SU-DHL-6 (cell line): ENCODE measurements around the gene CENATAC.
"Not testable (repeated sequence)": the region's sequence is repeated elsewhere in the genome, so short reads cannot be mapped to it uniquely, and the experiment has no call there.

Experiments used
- H2AFZ ChIP-seq: fragments of 200-600 bp; sonication (generic); 2 replicates; pipeline ENCODE4 v1.6.1; 2014; ENCODE audit warnings: low read depth, mild to moderate bottlenecking, moderate library complexity, mixed read lengths, antibody characterized with exemption, low read length; ENCODE audit not compliant: severe bottlenecking
- H3F3A ChIP-seq: fragments of 200-600 bp; shearing (Covaris generic); 2 replicates; pipeline ENCODE4 v1.6.0; 2016; ENCODE audit warnings: antibody characterized with exemption, mild to moderate bottlenecking; ENCODE audit not compliant: insufficient read depth
- H3K27ac ChIP-seq: fragments of 200-600 bp; sonication (generic); 2 replicates; pipeline ENCODE4 v1.5.1; 2016; ENCODE audit warnings: low read depth, mild to moderate bottlenecking, low read length, moderate library complexity, mixed read lengths
- H3K27me3 ChIP-seq: fragments of 200-600 bp; sonication (generic), shearing (Covaris generic); 2 replicates; pipeline ENCODE4 v1.6.0; 2014; ENCODE audit warnings: mild to moderate bottlenecking, low read length
- H3K36me3 ChIP-seq: fragments of 200-600 bp; sonication (generic); 2 replicates; pipeline ENCODE4 v1.6.1; 2014; ENCODE audit warnings: mild to moderate bottlenecking, low read length, mixed read lengths
- H3K4me2 ChIP-seq: fragments of 300-600, 200-600 bp; shearing (Covaris generic), sonication (generic); 2 replicates; pipeline ENCODE4 v1.6.0; 2014; ENCODE audit warnings: low read length, low read depth, mild to moderate bottlenecking; ENCODE audit not compliant: poor library complexity, severe bottlenecking
- H3K4me3 ChIP-seq: fragments of 200-600 bp; sonication (generic); 2 replicates; pipeline ENCODE4 v1.5.1; 2014; ENCODE audit warnings: antibody characterized with exemption, low read length, mild to moderate bottlenecking, mixed read lengths; ENCODE audit not compliant: insufficient read depth, poor library complexity, severe bottlenecking
- H3K79me2 ChIP-seq: fragments of 200-600 bp; sonication (generic); 2 replicates; pipeline ENCODE4 v1.6.1; 2014; ENCODE audit warnings: mild to moderate bottlenecking, low read length, moderate library complexity; ENCODE audit not compliant: insufficient read depth
- H3K9ac ChIP-seq: fragments of 200-600 bp; sonication (generic); 2 replicates; pipeline ENCODE4 v1.7.0; 2014; ENCODE audit warnings: mild to moderate bottlenecking, low read length
- H3K9me2 ChIP-seq: fragments of 200-600 bp; sonication (generic); replicated peaks from 2 replicates; pipeline ENCODE4 v1.6.1; 2014; ENCODE audit warnings: low read length; ENCODE audit not compliant: insufficient read depth
- H3K9me3 ChIP-seq: fragments of 200-600 bp; sonication (generic); 2 replicates; pipeline ENCODE4 v1.6.1; 2014; ENCODE audit warnings: low read length, mixed read lengths; ENCODE audit not compliant: insufficient read depth
- H4K20me1 ChIP-seq: fragments of 200-600 bp; sonication (generic); 2 replicates; pipeline ENCODE4 v1.6.1; 2014; ENCODE audit warnings: low read depth, mild to moderate bottlenecking, antibody characterized with exemption, low read length, moderate library complexity, mixed read lengths
- EZH2phosphoT487 ChIP-seq: fragments of 200-600 bp; sonication (generic), shearing (Covaris generic); conservative IDR thresholded peaks from 2 replicates; pipeline ENCODE4 v1.6.1; 2018; ENCODE audit warnings: mild to moderate bottlenecking, antibody characterized with exemption, low read length, moderate library complexity, mixed read lengths
- TF ChIP-seq, protein P1 (sequence below): fragments of 200-600 bp; sonication (generic); IDR thresholded peaks from one replicate; pipeline ENCODE4 v1.5.1; 2017; ENCODE audit warnings: antibody characterized with exemption, mild to moderate bottlenecking, low read length, moderate library complexity; ENCODE audit not compliant: insufficient read depth, poor library complexity, severe bottlenecking

The CENATAC gene

DNA sequence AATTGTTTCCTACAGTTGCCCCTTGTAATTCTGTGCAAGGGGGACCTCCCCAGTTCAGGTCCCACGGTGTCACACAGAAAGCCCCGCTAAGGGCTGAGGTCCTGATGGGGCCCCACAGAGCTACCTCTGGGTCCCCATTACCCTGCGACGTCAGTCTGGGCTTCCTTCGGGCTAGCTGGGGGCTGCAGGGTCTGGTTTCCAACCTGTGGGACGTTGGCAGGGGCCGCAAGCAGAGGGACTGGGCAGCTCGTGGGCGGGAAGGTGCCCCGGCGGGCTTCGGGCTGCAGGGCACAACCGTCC, 32.0 kb downstream of the CENATAC start:
- H3K79me2 ChIP-seq: peaks cover 6% of the 10 kb centered on the region
- no peaks in the 10 kb centered on the region for H4K20me1 ChIP-seq
- peak overlapping the region; percentile 65 for H2AFZ ChIP-seq
- H3F3A ChIP-seq: no peaks in the 10 kb centered on the region; the same call in 1 of the 2 replicates
- no peaks in the 10 kb centered on the region for H3K9me3 ChIP-seq
- no peaks in the 10 kb centered on the region for H3K27me3 ChIP-seq
- no peaks in the 10 kb centered on the region for H3K36me3 ChIP-seq
- peak overlapping the region; percentile 96 for H3K4me2 ChIP-seq
- H3K27ac ChIP-seq: peak overlapping the region; percentile 71
- peak overlapping the region; percentile 79 for H3K4me3 ChIP-seq
- peak overlapping the region; percentile 93 for H3K9ac ChIP-seq
- no peaks in the 10 kb centered on the region for H3K9me2 ChIP-seq
- TF ChIP-seq EZH2phosphoT487: no peak
- TF ChIP-seq, protein P1, sequence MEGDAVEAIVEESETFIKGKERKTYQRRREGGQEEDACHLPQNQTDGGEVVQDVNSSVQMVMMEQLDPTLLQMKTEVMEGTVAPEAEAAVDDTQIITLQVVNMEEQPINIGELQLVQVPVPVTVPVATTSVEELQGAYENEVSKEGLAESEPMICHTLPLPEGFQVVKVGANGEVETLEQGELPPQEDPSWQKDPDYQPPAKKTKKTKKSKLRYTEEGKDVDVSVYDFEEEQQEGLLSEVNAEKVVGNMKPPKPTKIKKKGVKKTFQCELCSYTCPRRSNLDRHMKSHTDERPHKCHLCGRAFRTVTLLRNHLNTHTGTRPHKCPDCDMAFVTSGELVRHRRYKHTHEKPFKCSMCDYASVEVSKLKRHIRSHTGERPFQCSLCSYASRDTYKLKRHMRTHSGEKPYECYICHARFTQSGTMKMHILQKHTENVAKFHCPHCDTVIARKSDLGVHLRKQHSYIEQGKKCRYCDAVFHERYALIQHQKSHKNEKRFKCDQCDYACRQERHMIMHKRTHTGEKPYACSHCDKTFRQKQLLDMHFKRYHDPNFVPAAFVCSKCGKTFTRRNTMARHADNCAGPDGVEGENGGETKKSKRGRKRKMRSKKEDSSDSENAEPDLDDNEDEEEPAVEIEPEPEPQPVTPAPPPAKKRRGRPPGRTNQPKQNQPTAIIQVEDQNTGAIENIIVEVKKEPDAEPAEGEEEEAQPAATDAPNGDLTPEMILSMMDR: no peak

DNA sequence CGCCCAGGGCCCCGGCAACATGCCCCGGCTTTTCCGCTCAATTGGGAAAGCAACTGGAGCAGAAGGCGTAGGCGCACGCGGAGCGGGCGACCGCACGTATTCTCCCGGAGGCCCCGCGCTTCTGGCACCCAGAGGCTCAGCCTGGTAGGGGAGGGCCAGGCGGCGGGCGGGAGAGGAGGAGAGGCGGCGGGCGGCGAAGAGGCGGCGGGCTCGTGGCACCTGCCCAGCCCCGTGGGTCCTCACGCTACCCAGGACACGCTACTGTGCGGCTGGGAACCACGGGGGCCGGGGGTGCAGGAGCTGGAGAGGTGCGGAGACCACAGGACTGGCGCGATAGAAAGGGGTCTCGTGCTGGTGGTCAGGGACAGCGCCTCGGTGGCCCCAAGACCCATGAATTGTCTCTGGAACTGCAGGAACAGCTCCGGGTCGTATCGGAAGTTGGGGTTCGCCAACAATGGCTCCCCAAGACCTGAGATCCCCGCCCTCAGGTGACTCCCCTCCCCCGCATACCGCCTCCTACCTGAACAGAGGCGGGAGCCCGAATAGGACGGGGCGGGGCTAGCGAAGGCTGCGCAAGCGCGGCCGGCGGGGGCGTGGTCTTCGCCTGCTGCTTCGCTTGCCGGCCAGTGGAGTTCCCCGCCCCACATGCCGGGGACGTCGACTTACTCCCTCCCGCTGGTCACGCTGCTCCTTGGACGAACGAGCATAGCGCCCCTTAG, 32.5 kb downstream of the CENATAC start, which contains the start of gene SLC37A4:
Gene SLC37A4, minus strand, starts transcription at position 549 of the 719 bp plus-strand sequence.
- H4K20me1 ChIP-seq: no peaks in the 10 kb centered on the region
- H2AFZ ChIP-seq: peak within 1 kb of the TSS; percentile 65
- H3K27ac ChIP-seq: peak within 1 kb of the TSS; percentile 71
- H3K4me2 ChIP-seq: peak within 1 kb of the TSS; percentile 96
- H3K9ac ChIP-seq: peak within 1 kb of the TSS; percentile 93
- no peaks in the 10 kb centered on the region; the same call in 1 of the 2 replicates for H3F3A ChIP-seq
- no peaks in the 10 kb centered on the region for H3K36me3 ChIP-seq
- H3K9me2 ChIP-seq: no peaks in the 10 kb centered on the region
- peaks cover 6% of the 10 kb centered on the region for H3K79me2 ChIP-seq
- H3K27me3 ChIP-seq: no peaks in the 10 kb centered on the region
- TF ChIP-seq, protein P1: peak; percentile 69
- TF ChIP-seq EZH2phosphoT487: no peak
- peak within 1 kb of the TSS; percentile 79 for H3K4me3 ChIP-seq
- no peaks in the 10 kb centered on the region for H3K9me3 ChIP-seq

DNA sequence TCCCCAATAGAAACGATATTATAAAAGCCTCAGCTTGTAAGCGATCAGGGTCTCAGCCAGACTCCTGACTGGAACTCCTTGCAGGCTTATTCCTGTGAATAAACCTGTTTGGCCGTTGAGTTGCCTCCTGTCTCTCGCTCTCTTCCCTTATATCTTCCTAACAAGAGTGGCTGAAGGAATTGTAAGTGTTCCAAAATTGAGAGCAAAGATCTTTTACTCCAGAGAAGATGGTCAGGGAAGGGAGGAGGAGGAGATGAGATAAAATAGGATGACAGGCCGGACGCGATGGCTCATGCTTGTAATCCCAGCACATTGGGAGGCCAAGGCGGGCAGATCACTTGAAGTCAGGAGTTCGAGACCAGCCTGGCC, 34.0 kb downstream of the CENATAC start:
- Histone ChIP-seq H3K27me3 (no peaks in the 10 kb centered on the region), H3F3A (no peaks in the 10 kb centered on the region; the same call in 1 of the 2 replicates), H2AFZ (no peak overlapping the region), H3K79me2 (peaks cover 6% of the 10 kb centered on the region), H3K9me3 (no peaks in the 10 kb centered on the region), H3K4me2 (no peak overlapping the region), H3K27ac (no peak overlapping the region), H3K9ac (no peak overlapping the region), H3K36me3 (no peaks in the 10 kb centered on the region), H3K4me3 (no peak overlapping the region), H3K9me2 (no peaks in the 10 kb centered on the region), H4K20me1 (no peaks in the 10 kb centered on the region)
- TF ChIP-seq, protein P1: no peak
- no peak for TF ChIP-seq EZH2phosphoT487

DNA sequence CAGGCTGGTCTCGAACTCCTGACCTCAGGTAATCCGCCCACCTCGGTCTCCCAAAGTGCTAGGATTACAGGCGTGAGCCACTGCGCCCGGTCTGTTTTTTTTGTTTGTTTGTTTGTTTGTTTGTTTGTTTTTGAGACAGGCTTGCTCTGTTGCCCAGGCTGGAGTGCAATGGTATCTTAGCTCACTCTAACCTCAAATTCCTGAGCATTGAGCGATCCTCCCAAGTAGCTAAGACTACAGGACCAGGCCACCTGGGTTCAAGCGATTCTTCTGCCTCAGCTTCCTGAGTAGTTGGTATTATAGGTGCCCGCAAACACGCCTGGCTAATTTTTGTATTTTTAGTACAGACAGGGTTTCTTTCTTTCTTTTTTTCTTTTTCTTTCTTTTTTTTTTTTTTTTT, 35.5 kb downstream of the CENATAC start:
- H3K4me2 ChIP-seq, H3K9me3 ChIP-seq, H3F3A ChIP-seq, H2AFZ ChIP-seq, H3K9ac ChIP-seq, H3K27me3 ChIP-seq, H3K36me3 ChIP-seq, H4K20me1 ChIP-seq, H3K4me3 ChIP-seq, H3K79me2 ChIP-seq, H3K9me2 ChIP-seq, H3K27ac ChIP-seq: not testable (repeated sequence)
